ENCODE measurements around the gene GNA15.
A peak's percentile ranks its signal among the peaks of the same experiment; 100 is the strongest.

The GNA15 gene

GRCh38 chr19:3115916-3116602, 19.8 kb upstream of the GNA15 start:
- H2AFZ ChIP-seq (ENCODE audit: low read length) = no peak overlapping the region
- H3K79me1 ChIP-seq (ENCODE audit: low read depth, low read length) = peaks cover 19% of the 10 kb centered on the region
- peaks cover 2 to 8% of the 10 kb centered on the region in 2 donors for H3K4me1 ChIP-seq (ENCODE audit: control insufficient read depth in 2 of 2, insufficient read depth in 1 of 2, low read depth in 1 of 2, low read length in 2 of 2)
- H2BK120ac ChIP-seq (ENCODE audit: low read depth, low read length) = no peak overlapping the region
- no peak overlapping the region for H4K91ac ChIP-seq (ENCODE audit: low read depth, low read length, poor library complexity)
- H3K4me2 ChIP-seq (ENCODE audit: insufficient read depth, low read length, poor library complexity, severe bottlenecking) = peak overlapping the region; percentile 3
- H2BK12ac ChIP-seq (ENCODE audit: low read length) = no peak overlapping the region
- H2BK5ac ChIP-seq (ENCODE audit: low read length) = no peak overlapping the region
- H2BK15ac ChIP-seq (ENCODE audit: low read length) = no peak overlapping the region
- H2AK5ac ChIP-seq (ENCODE audit: low read depth, low read length) = no peak overlapping the region
- no peak overlapping the region for H3K27ac ChIP-seq (replicated peaks; ENCODE audit: low read length)
- H3K4ac ChIP-seq (ENCODE audit: low read length) = no peak overlapping the region
- no peak overlapping the region for H4K8ac ChIP-seq (ENCODE audit: low read depth, low read length)
- no peak for DNase-seq (ENCODE audit: low spot score)
- no peaks in the 10 kb centered on the region for H3K9me3 ChIP-seq (replicated peaks in 1 of 2; ENCODE audit: control insufficient read depth in 2 of 2, insufficient read depth in 1 of 2, low read depth in 1 of 2, low read length in 2 of 2)
- H3K27me3 ChIP-seq (ENCODE audit: control insufficient read depth in 3 of 3, insufficient read depth in 3 of 3, low read depth in 1 of 3, low read length in 3 of 3) = no peaks in the 10 kb centered on the region
- H3K18ac ChIP-seq (ENCODE audit: low read length) = peak overlapping the region; percentile 58
- peaks cover 3 to 19% of the 10 kb centered on the region in 2 donors for H3K36me3 ChIP-seq (replicated peaks in 1 of 2; ENCODE audit: control insufficient read depth in 2 of 2, insufficient read depth in 2 of 2, low read length in 2 of 2)
- no peak overlapping the region for H3K4me3 ChIP-seq (ENCODE audit: low read length in 2 of 2)
- WGBS, 2 donors (ENCODE audit: extremely low coverage in 2 of 2, insufficient read length in 2 of 2, insufficient replicate concordance in 1 of 2) = no CpG with 5 or more reads among the region's 24 CpGs
- H3K14ac ChIP-seq (ENCODE audit: low read length) = peak overlapping the region; percentile 97
- peak overlapping the region; percentile 46 for H3K9ac ChIP-seq (ENCODE audit: low read depth, low read length, poor library complexity)
- no peak overlapping the region for H3K23ac ChIP-seq (ENCODE audit: low read depth, low read length, poor library complexity)

GRCh38 chr19:3116621-3117020, 19.2 kb upstream of the GNA15 start:
- Histone ChIP-seq H3K23ac (ENCODE audit: low read depth, low read length, poor library complexity) (no peak overlapping the region), H3K4ac (ENCODE audit: low read length) (no peak overlapping the region), H3K27ac (replicated peaks; ENCODE audit: low read length) (no peak overlapping the region), H3K79me1 (ENCODE audit: low read depth, low read length) (peaks cover 15% of the 10 kb centered on the region), H3K18ac (ENCODE audit: low read length) (peak overlapping the region; percentile 58), H3K9ac (ENCODE audit: low read depth, low read length, poor library complexity) (no peak overlapping the region), H3K4me3 (ENCODE audit: low read length in 2 of 2) (no peak overlapping the region), H3K14ac (ENCODE audit: low read length) (peak overlapping the region; percentile 44), H4K8ac (ENCODE audit: low read depth, low read length) (no peak overlapping the region), H2AK5ac (ENCODE audit: low read depth, low read length) (peak overlapping the region; percentile 26), H2BK120ac (ENCODE audit: low read depth, low read length) (no peak overlapping the region), H3K4me1 (ENCODE audit: control insufficient read depth in 2 of 2, insufficient read depth in 1 of 2, low read depth in 1 of 2, low read length in 2 of 2) (peaks cover 3 to 8% of the 10 kb centered on the region in 2 donors), H2BK15ac (ENCODE audit: low read length) (no peak overlapping the region), H3K36me3 (replicated peaks in 1 of 2; ENCODE audit: control insufficient read depth in 2 of 2, insufficient read depth in 2 of 2, low read length in 2 of 2) (peaks cover 0 to 14% of the 10 kb centered on the region in 2 donors), H3K9me3 (replicated peaks in 1 of 2; ENCODE audit: control insufficient read depth in 2 of 2, insufficient read depth in 1 of 2, low read depth in 1 of 2, low read length in 2 of 2) (no peaks in the 10 kb centered on the region), H2AFZ (ENCODE audit: low read length) (no peak overlapping the region), H4K91ac (ENCODE audit: low read depth, low read length, poor library complexity) (no peak overlapping the region), H3K27me3 (ENCODE audit: control insufficient read depth in 3 of 3, insufficient read depth in 3 of 3, low read depth in 1 of 3, low read length in 3 of 3) (no peaks in the 10 kb centered on the region), H2BK12ac (ENCODE audit: low read length) (no peak overlapping the region), H3K4me2 (ENCODE audit: insufficient read depth, low read length, poor library complexity, severe bottlenecking) (no peak overlapping the region), H2BK5ac (ENCODE audit: low read length) (no peak overlapping the region)
- DNase-seq (ENCODE audit: low spot score) = no peak
- no CpG with 5 or more reads among the region's 21 CpGs for WGBS, 2 donors (ENCODE audit: extremely low coverage in 2 of 2, insufficient read length in 2 of 2, insufficient replicate concordance in 1 of 2)

GRCh38 chr19:3117716-3118115, 18.1 kb upstream of the GNA15 start:
- Histone ChIP-seq H2AK5ac (ENCODE audit: low read depth, low read length) (no peak overlapping the region), H3K18ac (ENCODE audit: low read length) (no peak overlapping the region)

GRCh38 chr19:3118232-3119070, 17.4 kb upstream of the GNA15 start:
- Histone ChIP-seq H3K27ac (replicated peaks; ENCODE audit: low read length) (no peak overlapping the region), H2AFZ (ENCODE audit: low read length) (no peak overlapping the region), H2BK120ac (ENCODE audit: low read depth, low read length) (no peak overlapping the region), H3K27me3 (ENCODE audit: control insufficient read depth in 3 of 3, insufficient read depth in 3 of 3, low read depth in 1 of 3, low read length in 3 of 3) (no peaks in the 10 kb centered on the region), H3K36me3 (replicated peaks in 1 of 2; ENCODE audit: control insufficient read depth in 2 of 2, insufficient read depth in 2 of 2, low read length in 2 of 2) (peaks cover 0 to 13% of the 10 kb centered on the region in 2 donors), H3K4me1 (ENCODE audit: control insufficient read depth in 2 of 2, insufficient read depth in 1 of 2, low read depth in 1 of 2, low read length in 2 of 2) (peaks cover 3 to 8% of the 10 kb centered on the region in 2 donors), H3K4ac (ENCODE audit: low read length) (no peak overlapping the region), H2BK5ac (ENCODE audit: low read length) (peak overlapping the region; percentile 16), H3K9ac (ENCODE audit: low read depth, low read length, poor library complexity) (no peak overlapping the region), H3K23ac (ENCODE audit: low read depth, low read length, poor library complexity) (no peak overlapping the region), H4K8ac (ENCODE audit: low read depth, low read length) (no peak overlapping the region), H4K91ac (ENCODE audit: low read depth, low read length, poor library complexity) (no peak overlapping the region), H2BK15ac (ENCODE audit: low read length) (no peak overlapping the region), H3K4me3 (ENCODE audit: low read length in 2 of 2) (no peak overlapping the region), H3K14ac (ENCODE audit: low read length) (no peak overlapping the region), H2AK5ac (ENCODE audit: low read depth, low read length) (no peak overlapping the region), H3K4me2 (ENCODE audit: insufficient read depth, low read length, poor library complexity, severe bottlenecking) (no peak overlapping the region), H3K18ac (ENCODE audit: low read length) (no peak overlapping the region), H3K9me3 (replicated peaks in 1 of 2; ENCODE audit: control insufficient read depth in 2 of 2, insufficient read depth in 1 of 2, low read depth in 1 of 2, low read length in 2 of 2) (no peaks in the 10 kb centered on the region), H2BK12ac (ENCODE audit: low read length) (no peak overlapping the region), H3K79me1 (ENCODE audit: low read depth, low read length) (peaks cover 7% of the 10 kb centered on the region)
- WGBS, 2 donors (ENCODE audit: extremely low coverage in 2 of 2, insufficient read length in 2 of 2, insufficient replicate concordance in 1 of 2) = no CpG with 5 or more reads among the region's 42 CpGs
- DNase-seq (ENCODE audit: low spot score) = no peak

More at GRCh38 chr19:3117716-3118115, 18.1 kb upstream of the GNA15 start:
- Histone ChIP-seq H3K9ac (ENCODE audit: low read depth, low read length, poor library complexity) (peak overlapping the region; percentile 16), H2BK15ac (ENCODE audit: low read length) (no peak overlapping the region), H3K36me3 (replicated peaks in 1 of 2; ENCODE audit: control insufficient read depth in 2 of 2, insufficient read depth in 2 of 2, low read length in 2 of 2) (peaks cover 0 to 13% of the 10 kb centered on the region in 2 donors), H3K4me1 (ENCODE audit: control insufficient read depth in 2 of 2, insufficient read depth in 1 of 2, low read depth in 1 of 2, low read length in 2 of 2) (peaks cover 3 to 8% of the 10 kb centered on the region in 2 donors), H2BK120ac (ENCODE audit: low read depth, low read length) (no peak overlapping the region), H4K91ac (ENCODE audit: low read depth, low read length, poor library complexity) (no peak overlapping the region), H3K14ac (ENCODE audit: low read length) (no peak overlapping the region), H3K27ac (replicated peaks; ENCODE audit: low read length) (no peak overlapping the region), H3K9me3 (replicated peaks in 1 of 2; ENCODE audit: control insufficient read depth in 2 of 2, insufficient read depth in 1 of 2, low read depth in 1 of 2, low read length in 2 of 2) (no peaks in the 10 kb centered on the region), H4K8ac (ENCODE audit: low read depth, low read length) (no peak overlapping the region), H2BK12ac (ENCODE audit: low read length) (no peak overlapping the region), H3K23ac (ENCODE audit: low read depth, low read length, poor library complexity) (no peak overlapping the region), H3K4me2 (ENCODE audit: insufficient read depth, low read length, poor library complexity, severe bottlenecking) (no peak overlapping the region), H3K4me3 (ENCODE audit: low read length in 2 of 2) (no peak overlapping the region), H3K4ac (ENCODE audit: low read length) (no peak overlapping the region), H3K27me3 (ENCODE audit: control insufficient read depth in 3 of 3, insufficient read depth in 3 of 3, low read depth in 1 of 3, low read length in 3 of 3) (no peaks in the 10 kb centered on the region), H2AFZ (ENCODE audit: low read length) (no peak overlapping the region), H2BK5ac (ENCODE audit: low read length) (no peak overlapping the region), H3K79me1 (ENCODE audit: low read depth, low read length) (peaks cover 14% of the 10 kb centered on the region)
- no CpG with 5 or more reads among the region's 20 CpGs for WGBS, 2 donors (ENCODE audit: extremely low coverage in 2 of 2, insufficient read length in 2 of 2, insufficient replicate concordance in 1 of 2)
- no peak for DNase-seq (ENCODE audit: low spot score)

All from neuronal stem cell (in vitro differentiated cells).